ENCODE measurements around the gene VPS36. TPM values are rescaled to one million over a fixed set of nuclear protein-coding genes. Genes with fewer than 3 reads are reported as not detected.

VPS36 gene
- total and polyA plus RNA-seq, 2 of the 8 experiments (the other 6 are each of a cell fraction or from before 2014, with no cell fraction given) = 14.1 to 19.8 TPM

DNA sequence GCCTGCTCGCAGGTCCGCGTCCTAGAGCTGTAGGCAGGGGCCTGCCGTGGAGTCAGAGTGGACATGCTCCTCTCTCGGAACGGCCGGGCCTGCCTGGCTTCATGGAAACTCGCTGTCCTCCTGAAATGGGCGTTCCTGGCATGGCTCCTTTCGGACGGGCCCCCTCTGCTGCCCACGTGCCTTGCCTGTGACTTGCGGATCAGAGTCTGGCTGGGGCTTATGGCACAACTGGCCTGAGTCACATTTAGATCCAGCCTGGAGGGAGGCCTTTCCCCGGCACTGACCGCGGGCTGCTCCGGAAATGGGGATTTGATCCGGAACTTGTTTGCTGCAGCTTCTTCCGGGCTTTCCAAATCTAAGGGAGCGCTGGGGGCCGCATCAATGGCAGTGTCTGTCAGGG, 72.5 kb downstream of the VPS36 start:
- no peaks in the 10 kb centered on the region; the same call in 1 of the 2 replicates for H3K23me2 ChIP-seq (ENCODE audit: low read depth, low read length)
- H3K14ac ChIP-seq (ENCODE audit: insufficient read length) = no peak overlapping the region
- no peaks in the 10 kb centered on the region for H3K36me3 ChIP-seq (ENCODE audit: control insufficient read depth in 2 of 4, insufficient read depth in 4 of 4, low read length in 3 of 4)
- TF ChIP-seq ZNF274 (IDR thresholded peaks at IDR 0.05; ENCODE audit: borderline replicate concordance, extremely low read depth, low read length) (no peak), JUN (IDR thresholded peaks at IDR 0.05; ENCODE audit: low read depth, low read length) (no peak), CBX5 (IDR thresholded peaks at IDR 0.05; ENCODE audit: low read depth, low read length) (no peak), RNF2 (IDR thresholded peaks at IDR 0.05; ENCODE audit: borderline replicate concordance, low read depth, low read length, missing control alignments, poor library complexity, severe bottlenecking) (no peak), GABPA (IDR thresholded peaks at IDR 0.05; ENCODE audit: borderline replicate concordance, insufficient read depth, low read length) (no peak), SP4 (IDR thresholded peaks at IDR 0.05; ENCODE audit: low read length) (no peak), JUND (IDR thresholded peaks at IDR 0.05; ENCODE audit: low read length) (no peak), SP2 (IDR thresholded peaks at IDR 0.05; ENCODE audit: low read length) (no peak), KDM1A (IDR thresholded peaks at IDR 0.05; ENCODE audit: borderline replicate concordance, low read length) (no peak), TBP (IDR thresholded peaks at IDR 0.05; ENCODE audit: low read depth, low read length) (no peak), SP1 (IDR thresholded peaks at IDR 0.05; ENCODE audit: low read depth, low read length) (no peak), RXRA (IDR thresholded peaks at IDR 0.05; ENCODE audit: insufficient read depth, low read depth, low read length) (no peak), TEAD4 (IDR thresholded peaks at IDR 0.05; ENCODE audit: low read depth, low read length) (no peak)
- TF ChIP-seq, protein P1, sequence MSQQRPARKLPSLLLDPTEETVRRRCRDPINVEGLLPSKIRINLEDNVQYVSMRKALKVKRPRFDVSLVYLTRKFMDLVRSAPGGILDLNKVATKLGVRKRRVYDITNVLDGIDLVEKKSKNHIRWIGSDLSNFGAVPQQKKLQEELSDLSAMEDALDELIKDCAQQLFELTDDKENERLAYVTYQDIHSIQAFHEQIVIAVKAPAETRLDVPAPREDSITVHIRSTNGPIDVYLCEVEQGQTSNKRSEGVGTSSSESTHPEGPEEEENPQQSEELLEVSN (IDR thresholded peaks at IDR 0.05) = no peak
- DNase-seq (ENCODE audit: low read depth in 1 of 2, low spot score in 2 of 2) (no peak), FAIRE-seq (no peak)
- no peak overlapping the region for H4K5ac ChIP-seq (ENCODE audit: insufficient read length, low read depth, low read length)
- H2BK5ac ChIP-seq (ENCODE audit: low read depth, low read length) = no peak overlapping the region
- H2AFZ ChIP-seq (ENCODE audit: low read length) = no peak overlapping the region; the same call in 1 of the 2 replicates
- H3K79me2 ChIP-seq (ENCODE audit: control insufficient read depth in 1 of 2, insufficient read depth in 2 of 2, low read length in 2 of 2) = no peaks in the 10 kb centered on the region
- POLR2A ChIA-PET (ENCODE audit: partially characterized antibody) = no interaction called here
- 93% methylated on average over 21 of the region's 21 CpGs; no CpG with 5 or more reads in 1 of the 2 experiments for WGBS, 2 experiments (ENCODE audit: extremely low coverage in 1 of 2, insufficient coverage in 1 of 2, insufficient read length in 1 of 2, insufficient replicate concordance in 2 of 2, low coverage in 1 of 2, low lambda C conversion rate in 2 of 2, missing lambda C conversion rate in 1 of 2)
- H3K23ac ChIP-seq (ENCODE audit: insufficient read length) = no peak overlapping the region
- H3K4me3 ChIP-seq (ENCODE audit: extremely low read depth in 1 of 4, insufficient read depth in 2 of 4, low read depth in 3 of 4, low read length in 4 of 4) = no peak overlapping the region
- H3K4me2 ChIP-seq (ENCODE audit: insufficient read depth in 1 of 2, low read depth in 2 of 2, low read length in 2 of 2) = no peak overlapping the region
- CTCF ChIA-PET (ENCODE audit: partially characterized antibody) = interaction anchor here (0.9 to 1.1 kb wide), 2 partner anchors 32 to 59 kb away, joined by 3 read pairs; no protein-coding TSS in a partner anchor
- H2BK15ac ChIP-seq (ENCODE audit: low read length) = no peak overlapping the region
- no peaks in the 10 kb centered on the region for H3K9me3 ChIP-seq (ENCODE audit: insufficient read depth in 2 of 2, low read depth in 1 of 2, low read length in 1 of 2)
- H3K18ac ChIP-seq (ENCODE audit: extremely low read depth, low read length) = no peak overlapping the region
- no peaks in the 10 kb centered on the region; a peak in 1 of 7 replicates for H3K27me3 ChIP-seq (replicated peaks in 1 of 4; ENCODE audit: control insufficient read depth in 3 of 4, extremely low read depth in 1 of 4, insufficient read depth in 3 of 4, low read length in 3 of 4)
- no peak overlapping the region for H3K9ac ChIP-seq (replicated peaks in 1 of 4; ENCODE audit: extremely low read depth in 1 of 4, low read depth in 3 of 4, low read length in 3 of 4)
- H2BK20ac ChIP-seq (ENCODE audit: low read length) = no peak overlapping the region
- no peak overlapping the region for H2BK120ac ChIP-seq (replicated peaks; ENCODE audit: low read depth, low read length)
- no peak overlapping the region for H3K4ac ChIP-seq (replicated peaks; ENCODE audit: insufficient read length, low read depth, low read length)
- no peaks in the 10 kb centered on the region for H4K20me1 ChIP-seq (replicated peaks in 1 of 2; ENCODE audit: control insufficient read depth in 1 of 2, insufficient read depth in 2 of 2, low read length in 2 of 2)
- no peak overlapping the region for H3K56ac ChIP-seq (replicated peaks; ENCODE audit: insufficient read length, low read depth, low read length)
- H3K4me1 ChIP-seq (replicated peaks in 1 of 4; ENCODE audit: control insufficient read depth in 3 of 4, insufficient read depth in 4 of 4, low read length in 3 of 4) = no peaks in the 10 kb centered on the region
- H2AK5ac ChIP-seq (ENCODE audit: low read depth, low read length) = no peak overlapping the region
- no peak overlapping the region for H3K27ac ChIP-seq (ENCODE audit: low read depth, low read length)
- H4K8ac ChIP-seq (ENCODE audit: extremely low read depth, insufficient read depth, low read length) = no peak overlapping the region
- H2BK12ac ChIP-seq (ENCODE audit: low read depth, low read length) = no peak overlapping the region
- H4K91ac ChIP-seq (replicated peaks; ENCODE audit: insufficient read length, low read length) = no peak overlapping the region
- H3K79me1 ChIP-seq (ENCODE audit: low read depth, low read length) = no peaks in the 10 kb centered on the region

All from H1 (cell line).